ENCODE measurements around the gene HCFC1. TPM values are rescaled to one million over a fixed set of nuclear protein-coding genes. Genes with fewer than 3 reads are reported as not detected.
A peak's percentile ranks its signal among the peaks of the same experiment; 100 is the strongest.

Gene HCFC1
- total RNA-seq (100 to 1,000 TPM; 152 to 156 TPM), polyA plus RNA-seq (12.4 TPM)

- DNase-seq, result peak; percentile 85 to 97 (median 95)
- H3K36me3 ChIP-seq (ENCODE audit: insufficient read depth, low read length), result no peaks in the 10 kb centered on the region
- ChIA-PET POLR2A (interaction anchor here (0.6 to 3.7 kb wide), 11 partner anchors 9 to 573 kb away, joined by 3 to 27 read pairs (median 4); partner anchors contain the start of genes ARHGAP4 and RPL10), CTCF (interaction anchor here (0.7 to 7.2 kb wide), 8 partner anchors 9 to 576 kb away, joined by 3 to 54 read pairs (median 3); partner anchors contain the start of genes ARHGAP4 and IKBKG)
- Mint-ChIP-seq H3K9me3 (peaks cover 0 to 2% (median 0%) of the 10 kb centered on the region in 5 donors), H3K4me3 (peak within 1 kb of the TSS; percentile 95 to 100 (median 100)), H3K36me3 (peaks cover 0 to 17% (median 0%) of the 10 kb centered on the region in 3 donors), H3K27ac (peak within 1 kb of the TSS; percentile 98 to 100 (median 100)), H3K27me3 (peaks cover 0 to 10% of the 10 kb centered on the region in 2 donors), H3K4me1 (peaks cover 42 to 46% (median 45%) of the 10 kb centered on the region in 3 donors)
- H3K27me3 ChIP-seq (ENCODE audit: insufficient read depth, low read length, poor library complexity, severe bottlenecking), result no peaks in the 10 kb centered on the region
- H3K27ac ChIP-seq (ENCODE audit: low read depth, low read length), result peak within 1 kb of the TSS; percentile 94
- H3K4me1 ChIP-seq (ENCODE audit: insufficient read depth, low read length), result peaks cover 30% of the 10 kb centered on the region
- H3K4me3 ChIP-seq (ENCODE audit: low read length), result peak within 1 kb of the TSS; percentile 93
- H3K9me3 ChIP-seq (ENCODE audit: low read length), result no peaks in the 10 kb centered on the region
Measured at GRCh38 chrX:153971450-153972367, at the start of gene HCFC1. Gene HCFC1 (minus strand): TSS chrX:153971818. CDS start chrX:153970840, 978 bp downstream.

GRCh38 chrX:154021131-154021611, 49.6 kb upstream of the HCFC1 start:
- H3K27ac Mint-ChIP-seq, result peak overlapping the region in 7 of 8 donors; percentile 17 to 97 (median 72)
- H3K27ac ChIP-seq (ENCODE audit: low read depth, low read length), result no peak overlapping the region
- no peak for DNase-seq
- no peak overlapping the region for H3K4me3 Mint-ChIP-seq
- ChIA-PET POLR2A (interaction anchor here (1.1 kb wide), 1 partner anchor 49 kb away, joined by 3 read pairs; the partner anchor contains the start of gene TMEM187), CTCF (interaction anchor here (1.4 kb wide), 1 partner anchor 20 kb away, joined by 4 read pairs; no protein-coding TSS in a partner anchor)
- H3K36me3 Mint-ChIP-seq, result peaks cover 0 to 28% (median 0%) of the 10 kb centered on the region in 3 donors
- no peaks in the 10 kb centered on the region for H3K9me3 ChIP-seq (ENCODE audit: low read length)
- H3K27me3 ChIP-seq (ENCODE audit: insufficient read depth, low read length, poor library complexity, severe bottlenecking), result no peaks in the 10 kb centered on the region
- H3K9me3 Mint-ChIP-seq, result no peaks in the 10 kb centered on the region
- peaks cover 0 to 6% of the 10 kb centered on the region in 2 donors for H3K27me3 Mint-ChIP-seq
- peaks cover 10 to 17% (median 11%) of the 10 kb centered on the region in 3 donors for H3K4me1 Mint-ChIP-seq
- no peak overlapping the region for H3K4me3 ChIP-seq (ENCODE audit: low read length)
- peaks cover 8% of the 10 kb centered on the region for H3K4me1 ChIP-seq (ENCODE audit: insufficient read depth, low read length)
- H3K36me3 ChIP-seq (ENCODE audit: insufficient read depth, low read length), result no peaks in the 10 kb centered on the region

- peak overlapping the region; percentile 67 for H3K27ac ChIP-seq (ENCODE audit: low read depth, low read length)
- Mint-ChIP-seq H3K27ac (peak overlapping the region; percentile 89 to 97 (median 92)), H3K36me3 (peaks cover 0 to 29% (median 2%) of the 10 kb centered on the region in 3 donors), H3K9me3 (no peaks in the 10 kb centered on the region), H3K4me1 (peaks cover 13 to 21% (median 15%) of the 10 kb centered on the region in 3 donors), H3K27me3 (peaks cover 0 to 4% of the 10 kb centered on the region in 2 donors), H3K4me3 (peak overlapping the region; percentile 85 to 92 (median 87))
- CTCF ChIA-PET, result interaction anchor here (1.3 to 1.4 kb wide), 3 partner anchors 21 to 52 kb away, joined by 3 to 5 read pairs (median 4); no protein-coding TSS in a partner anchor
- no peak for DNase-seq
- H3K4me1 ChIP-seq (ENCODE audit: insufficient read depth, low read length), result peaks cover 8% of the 10 kb centered on the region
- no peaks in the 10 kb centered on the region for H3K27me3 ChIP-seq (ENCODE audit: insufficient read depth, low read length, poor library complexity, severe bottlenecking)
- no peaks in the 10 kb centered on the region for H3K36me3 ChIP-seq (ENCODE audit: insufficient read depth, low read length)
- POLR2A ChIA-PET, result interaction anchor here (0.5 to 1.2 kb wide), 4 partner anchors 15 to 76 kb away, joined by 3 to 5 read pairs (median 4); partner anchors contain the start of gene TMEM187
- H3K9me3 ChIP-seq (ENCODE audit: low read length), result no peaks in the 10 kb centered on the region
- peak overlapping the region; percentile 39 for H3K4me3 ChIP-seq (ENCODE audit: low read length)
Measured at GRCh38 chrX:154020536-154021115, 49.0 kb upstream of the HCFC1 start.

GRCh38 chrX:154019633-154020528, 48.3 kb upstream of the HCFC1 start, which contains the start of gene IRAK1:
Gene IRAK1 (minus strand): TSS chrX:154019902. CDS start chrX:154019812, 90 bp downstream.
- no peaks in the 10 kb centered on the region for H3K27me3 ChIP-seq (ENCODE audit: insufficient read depth, low read length, poor library complexity, severe bottlenecking)
- Mint-ChIP-seq H3K27ac (peak within 1 kb of the TSS; percentile 89 to 98 (median 92)), H3K36me3 (peaks cover 0 to 33% (median 2%) of the 10 kb centered on the region in 3 donors), H3K9me3 (no peaks in the 10 kb centered on the region), H3K27me3 (peaks cover 0 to 2% of the 10 kb centered on the region in 2 donors), H3K4me3 (peak within 1 kb of the TSS; percentile 86 to 94 (median 88)), H3K4me1 (peaks cover 13 to 27% (median 18%) of the 10 kb centered on the region in 3 donors)
- no peaks in the 10 kb centered on the region for H3K36me3 ChIP-seq (ENCODE audit: insufficient read depth, low read length)
- DNase-seq, result peak; percentile 38 to 58 (median 52)
- peaks cover 8% of the 10 kb centered on the region for H3K4me1 ChIP-seq (ENCODE audit: insufficient read depth, low read length)
- no peaks in the 10 kb centered on the region for H3K9me3 ChIP-seq (ENCODE audit: low read length)
- CTCF ChIA-PET, result interaction anchor here (0.6 to 1.4 kb wide), 4 partner anchors 22 to 52 kb away, joined by 3 to 5 read pairs (median 4); no protein-coding TSS in a partner anchor
- POLR2A ChIA-PET, result interaction anchor here (0.5 to 1.2 kb wide), 4 partner anchors 14 to 77 kb away, joined by 3 to 5 read pairs (median 4); partner anchors contain the start of gene TMEM187
- H3K4me3 ChIP-seq (ENCODE audit: low read length), result peak within 1 kb of the TSS; percentile 56
- peak within 1 kb of the TSS; percentile 79 for H3K27ac ChIP-seq (ENCODE audit: low read depth, low read length)

GRCh38 chrX:154019061-154019621, 47.5 kb upstream of the HCFC1 start:
- H3K27me3 ChIP-seq (ENCODE audit: insufficient read depth, low read length, poor library complexity, severe bottlenecking), result no peaks in the 10 kb centered on the region
- ChIA-PET POLR2A (interaction anchor here (1.0 kb wide), 1 partner anchor 48 kb away, joined by 4 read pairs; the partner anchor contains the start of gene HCFC1), CTCF (interaction anchor here (0.7 kb wide), 1 partner anchor 17 kb away, joined by 4 read pairs; no protein-coding TSS in a partner anchor)
- peaks cover 8% of the 10 kb centered on the region for H3K4me1 ChIP-seq (ENCODE audit: insufficient read depth, low read length)
- Mint-ChIP-seq H3K27ac (peak overlapping the region; percentile 74 to 98 (median 91)), H3K4me3 (peak overlapping the region; percentile 84 to 94 (median 88)), H3K4me1 (peaks cover 13 to 29% (median 22%) of the 10 kb centered on the region in 3 donors), H3K36me3 (peaks cover 0 to 35% (median 2%) of the 10 kb centered on the region in 3 donors), H3K9me3 (no peaks in the 10 kb centered on the region), H3K27me3 (peaks cover 0 to 4% of the 10 kb centered on the region in 2 donors)
- peak overlapping the region; percentile 56 for H3K4me3 ChIP-seq (ENCODE audit: low read length)
- H3K27ac ChIP-seq (ENCODE audit: low read depth, low read length), result peak overlapping the region; percentile 79
- H3K36me3 ChIP-seq (ENCODE audit: insufficient read depth, low read length), result no peaks in the 10 kb centered on the region
- no peaks in the 10 kb centered on the region for H3K9me3 ChIP-seq (ENCODE audit: low read length)
- peak in 2 of 5 donors; percentile 12 to 24 for DNase-seq

- Mint-ChIP-seq H3K27ac (peak overlapping the region; percentile 74 to 98 (median 91)), H3K36me3 (peaks cover 0 to 36% (median 2%) of the 10 kb centered on the region in 3 donors), H3K4me3 (peak overlapping the region; percentile 84 to 94 (median 88)), H3K9me3 (no peaks in the 10 kb centered on the region), H3K4me1 (peaks cover 14 to 31% (median 22%) of the 10 kb centered on the region in 3 donors), H3K27me3 (peaks cover 0 to 4% of the 10 kb centered on the region in 2 donors)
- CTCF ChIA-PET, result interaction anchor here (0.7 to 1.5 kb wide), 2 partner anchors 16 to 33 kb away, joined by 4 read pairs; no protein-coding TSS in a partner anchor
- Histone ChIP-seq H3K4me1 (ENCODE audit: insufficient read depth, low read length) (peaks cover 8% of the 10 kb centered on the region), H3K9me3 (ENCODE audit: low read length) (no peaks in the 10 kb centered on the region), H3K4me3 (ENCODE audit: low read length) (peak overlapping the region; percentile 56), H3K27ac (ENCODE audit: low read depth, low read length) (peak overlapping the region; percentile 79), H3K27me3 (ENCODE audit: insufficient read depth, low read length, poor library complexity, severe bottlenecking) (no peaks in the 10 kb centered on the region), H3K36me3 (ENCODE audit: insufficient read depth, low read length) (no peaks in the 10 kb centered on the region)
- POLR2A ChIA-PET, result interaction anchor here (1.0 kb wide), 1 partner anchor 47 kb away, joined by 4 read pairs; the partner anchor contains the start of gene HCFC1
- DNase-seq, result no peak
Measured at GRCh38 chrX:154018518-154019060, 47.0 kb upstream of the HCFC1 start.

All from CD8-positive, alpha-beta memory T cell (primary cell).